HG02973 (cell line): ENCODE results near the gene ASTL.

ENCODE experiments used
- ATAC-seq: cut with Tn5 transposase; IDR thresholded peaks from one replicate; pipeline ENCODE4 v1.9.1; 2021; ENCODE audit warnings: moderate library complexity; ENCODE audit not compliant: unreplicated experiment

The ASTL gene

GRCh38 chr2:96114546-96114902, 23.8 kb downstream of the ASTL start:
- no peak for ATAC-seq

GRCh38 chr2:96113951-96114350, 24.4 kb downstream of the ASTL start:
- no peak for ATAC-seq

- no peak for ATAC-seq
Measured at GRCh38 chr2:96113367-96113677, 25.0 kb downstream of the ASTL start.

- ATAC-seq, result no peak
Measured at GRCh38 chr2:96112501-96113366, 25.6 kb downstream of the ASTL start.

GRCh38 chr2:96111823-96112500, 26.3 kb downstream of the ASTL start:
- no peak for ATAC-seq

GRCh38 chr2:96111257-96111640, 27.1 kb downstream of the ASTL start:
- no peak for ATAC-seq

- ATAC-seq, result no peak
Measured at GRCh38 chr2:96110621-96111256, 27.6 kb downstream of the ASTL start.

- ATAC-seq, result no peak
Measured at GRCh38 chr2:96109931-96110511, 28.3 kb downstream of the ASTL start.

- ATAC-seq, result no peak
Measured at GRCh38 chr2:96109361-96109680, 29.0 kb downstream of the ASTL start.

GRCh38 chr2:96108541-96109360, 29.6 kb downstream of the ASTL start:
- no peak for ATAC-seq

GRCh38 chr2:96108151-96108540, 30.2 kb downstream of the ASTL start:
- ATAC-seq, result no peak

GRCh38 chr2:96107708-96108065, 30.6 kb downstream of the ASTL start:
- no peak for ATAC-seq

GRCh38 chr2:96106991-96107707, 31.2 kb downstream of the ASTL start:
- no peak for ATAC-seq

GRCh38 chr2:96105994-96106715, 32.1 kb downstream of the ASTL start:
- no peak for ATAC-seq

GRCh38 chr2:96105152-96105915, 33.0 kb downstream of the ASTL start:
- ATAC-seq, result no peak

- no peak for ATAC-seq
Measured at GRCh38 chr2:96104487-96104861, 33.8 kb downstream of the ASTL start.

GRCh38 chr2:96103761-96104486, 34.4 kb downstream of the ASTL start:
- no peak for ATAC-seq

- ATAC-seq, result no peak
Measured at GRCh38 chr2:96103187-96103601, 35.1 kb downstream of the ASTL start.
